GM18873 (cell line): Measurements from ENCODE around the gene MREG.
A peak's percentile ranks its signal among the peaks of the same experiment; 100 is the strongest.
"Not testable (repeated sequence)": the region's sequence is repeated elsewhere in the genome, so short reads cannot be mapped to it uniquely, and the experiment has no call there.

ENCODE experiments used
- ATAC-seq: cut with Tn5 transposase; IDR thresholded peaks from one replicate; pipeline ENCODE4 v1.9.1; 2021; ENCODE audit warnings: mild to moderate bottlenecking, moderate library complexity, moderate number of reproducible peaks; ENCODE audit not compliant: unreplicated experiment, low FRiP score

Gene MREG

GRCh38 chr2:215997219-215997618, 16.1 kb downstream of the MREG start:
- ATAC-seq, result no peak

GRCh38 chr2:215994911-215995310, 18.4 kb downstream of the MREG start:
- no peak for ATAC-seq

GRCh38 chr2:215988556-215989207, 24.7 kb downstream of the MREG start:
- ATAC-seq, result not testable (repeated sequence)

- ATAC-seq, result no peak
These were observed 28.1 kb downstream of the MREG start for GRCh38 chr2:215985257-215985656.

GRCh38 chr2:215984661-215985060, 28.7 kb downstream of the MREG start:
- ATAC-seq, result no peak

GRCh38 chr2:215983581-215984351, 29.6 kb downstream of the MREG start:
- ATAC-seq, result peak; percentile 41

- peak; percentile 79 for ATAC-seq
These were observed 30.9 kb downstream of the MREG start for GRCh38 chr2:215982465-215982875.

GRCh38 chr2:215981115-215981514, 32.2 kb downstream of the MREG start:
- no peak for ATAC-seq

- ATAC-seq, result no peak
These were observed 33.7 kb downstream of the MREG start for GRCh38 chr2:215979620-215980019.

- no peak for ATAC-seq
These were observed 38.5 kb downstream of the MREG start for GRCh38 chr2:215974700-215975429.

- ATAC-seq, result no peak
These were observed 39.2 kb downstream of the MREG start for GRCh38 chr2:215973954-215974699.

- no peak for ATAC-seq
These were observed 40.1 kb downstream of the MREG start for GRCh38 chr2:215973145-215973792.

GRCh38 chr2:215971671-215972070, 41.7 kb downstream of the MREG start:
- ATAC-seq, result no peak

- not testable (repeated sequence) for ATAC-seq
These were observed 42.5 kb downstream of the MREG start for GRCh38 chr2:215970894-215971293.

- ATAC-seq, result no peak
These were observed 42.9 kb downstream of the MREG start for GRCh38 chr2:215970425-215970824.

GRCh38 chr2:215969131-215969841, 44.1 kb downstream of the MREG start:
- no peak for ATAC-seq

GRCh38 chr2:215968499-215968898, 44.9 kb downstream of the MREG start:
- ATAC-seq, result no peak

GRCh38 chr2:215967590-215968378, 45.6 kb downstream of the MREG start:
- ATAC-seq, result no peak

GRCh38 chr2:215966951-215967350, 46.4 kb downstream of the MREG start:
- ATAC-seq, result no peak
